HEK293 (cell line): ENCODE results near the gene USP6NL.
A peak's percentile ranks its signal among the peaks of the same experiment; 100 is the strongest.

Experiments used
- CTCF ChIA-PET: fragments of 350-600 bp; formaldehyde crosslinking; extraction: SDS; loops from one replicate; lab custom pipeline; 2021; ENCODE audit warnings: antibody characterized with exemption; lab: Yijun Ruan, JAX
- POLR2A ChIA-PET: fragments of 300-600 bp; formaldehyde crosslinking; extraction: SDS; loops from one replicate; lab custom pipeline; 2020; ENCODE audit warnings: antibody characterized with exemption, inconsistent platforms; lab: Yijun Ruan, JAX
- H3K27ac ChIP-seq: fragments of 200-500 bp; sonication (Bioruptor generic); 2 replicates; pipeline ENCODE4 v1.5.1; 2014; ENCODE audit warnings: low read depth, low read length, control low read depth, inconsistent platforms; ENCODE audit errors: extremely low read depth
- H3K36me3 ChIP-seq, 2 experiments: fragments of 200-500 bp in 1 of 2; sonication (Bioruptor generic) in 1 of 2; 1 replicate in 1 of 2; 2 replicates in 1 of 2; pipeline ENCODE4 v1.5.1; 2014 to 2017; ENCODE audit warnings: inconsistent platforms in 2 of 2, low read length in 2 of 2; ENCODE audit not compliant: control insufficient read depth in 2 of 2, insufficient read depth in 1 of 2
- H3K4me1 ChIP-seq: fragments of 200-500 bp; sonication (Bioruptor generic); 2 replicates; pipeline ENCODE4 v1.5.1; 2014; ENCODE audit warnings: mild to moderate bottlenecking, low read length, inconsistent platforms; ENCODE audit not compliant: control insufficient read depth, insufficient read depth
- H3K4me3 ChIP-seq: 2 replicates; pipeline ENCODE4 v1.5.1; 2011; ENCODE audit warnings: low read depth, mild to moderate bottlenecking, control low read depth, low read length, moderate library complexity
- H3K9me3 ChIP-seq: fragments of 200-500 bp; sonication (Bioruptor generic); 2 replicates; pipeline ENCODE4 v1.5.1; 2014; ENCODE audit warnings: low read depth, low read length, inconsistent platforms; ENCODE audit not compliant: control insufficient read depth, insufficient read depth
- HOXC10 ChIP-seq: sonication (generic); formaldehyde crosslinking; IDR thresholded peaks from 2 replicates; pipeline ENCODE4 v1.8.1; 2023; ENCODE audit warnings: mild to moderate bottlenecking, missing genetic modification reagents
- SP7 ChIP-seq: fragments of 450-650 bp; formaldehyde crosslinking; IDR thresholded peaks from 2 replicates; pipeline ENCODE4 v1.5.1; 2016; ENCODE audit warnings: missing biosample characterization, missing genetic modification characterization
- YY2 ChIP-seq: fragments of 450-650 bp; formaldehyde crosslinking; IDR thresholded peaks from 2 replicates; pipeline ENCODE4 v1.5.1; 2016; ENCODE audit warnings: missing biosample characterization, missing genetic modification characterization
- ZFP41 ChIP-seq: fragments of 450-650 bp; formaldehyde crosslinking; IDR thresholded peaks from 2 replicates; pipeline ENCODE4 v1.5.1; 2016; ENCODE audit warnings: missing biosample characterization, missing genetic modification characterization, borderline replicate concordance
- ZNF19 ChIP-seq: fragments of 450-650 bp; formaldehyde crosslinking; IDR thresholded peaks from 2 replicates; pipeline ENCODE4; 2016; ENCODE audit warnings: missing biosample characterization, missing genetic modification characterization, low read depth
- ZNF211 ChIP-seq: fragments of 450-650 bp; formaldehyde crosslinking; IDR thresholded peaks from 2 replicates; pipeline ENCODE4 v1.5.1; 2016; ENCODE audit warnings: low read depth, missing biosample characterization, missing genetic modification characterization
- ZNF239 ChIP-seq: fragments of 450-650 bp; formaldehyde crosslinking; IDR thresholded peaks from 2 replicates; pipeline ENCODE4 v1.5.1; 2016; ENCODE audit warnings: missing biosample characterization, missing genetic modification characterization
- ZNF423 ChIP-seq: fragments of 450-650 bp; formaldehyde crosslinking; IDR thresholded peaks from 2 replicates; pipeline ENCODE4 v1.5.1; 2016; ENCODE audit warnings: missing biosample characterization, missing genetic modification characterization
- ZNF514 ChIP-seq: fragments of 450-650 bp; formaldehyde crosslinking; IDR thresholded peaks from 2 replicates; pipeline ENCODE4 v1.5.1; 2016; ENCODE audit warnings: missing biosample characterization, missing genetic modification characterization
- ZNF555 ChIP-seq: fragments of 450-650 bp; formaldehyde crosslinking; conservative IDR thresholded peaks from 2 replicates; pipeline ENCODE4 v1.5.1; 2017; ENCODE audit warnings: missing biosample characterization, mild to moderate bottlenecking, missing genetic modification characterization, inconsistent platforms
- ZNF585B ChIP-seq: fragments of 450-650 bp; formaldehyde crosslinking; IDR thresholded peaks from 2 replicates; pipeline ENCODE4 v1.5.1; 2016; ENCODE audit warnings: missing biosample characterization, missing genetic modification characterization
- ZNF677 ChIP-seq: fragments of 450-650 bp; IDR thresholded peaks from 2 replicates; pipeline ENCODE4 v1.5.0; 2018; ENCODE audit warnings: missing biosample characterization, mild to moderate bottlenecking, missing genetic modification characterization, moderate library complexity
- ZSCAN30 ChIP-seq: fragments of 450-650 bp; IDR thresholded peaks from 2 replicates; pipeline ENCODE4 v1.5.1; 2018; ENCODE audit warnings: missing biosample characterization, mild to moderate bottlenecking, missing genetic modification characterization, moderate library complexity
- TF ChIP-seq, protein P1 (sequence below): fragments of 450-650 bp; formaldehyde crosslinking; IDR thresholded peaks from 2 replicates; pipeline ENCODE4 v1.5.0; 2017; ENCODE audit warnings: missing biosample characterization, missing genetic modification characterization, borderline replicate concordance
- TF ChIP-seq, protein P2 (sequence below): fragments of 450-650 bp; formaldehyde crosslinking; IDR thresholded peaks from 2 replicates; pipeline ENCODE4 v1.5.1; 2016; ENCODE audit warnings: missing biosample characterization, missing genetic modification characterization
- TF ChIP-seq, protein P3 (sequence below): fragments of 450-650 bp; formaldehyde crosslinking; IDR thresholded peaks from 2 replicates; pipeline ENCODE4 v1.5.1; 2016; ENCODE audit warnings: missing biosample characterization, missing genetic modification characterization

The USP6NL gene

DNA sequence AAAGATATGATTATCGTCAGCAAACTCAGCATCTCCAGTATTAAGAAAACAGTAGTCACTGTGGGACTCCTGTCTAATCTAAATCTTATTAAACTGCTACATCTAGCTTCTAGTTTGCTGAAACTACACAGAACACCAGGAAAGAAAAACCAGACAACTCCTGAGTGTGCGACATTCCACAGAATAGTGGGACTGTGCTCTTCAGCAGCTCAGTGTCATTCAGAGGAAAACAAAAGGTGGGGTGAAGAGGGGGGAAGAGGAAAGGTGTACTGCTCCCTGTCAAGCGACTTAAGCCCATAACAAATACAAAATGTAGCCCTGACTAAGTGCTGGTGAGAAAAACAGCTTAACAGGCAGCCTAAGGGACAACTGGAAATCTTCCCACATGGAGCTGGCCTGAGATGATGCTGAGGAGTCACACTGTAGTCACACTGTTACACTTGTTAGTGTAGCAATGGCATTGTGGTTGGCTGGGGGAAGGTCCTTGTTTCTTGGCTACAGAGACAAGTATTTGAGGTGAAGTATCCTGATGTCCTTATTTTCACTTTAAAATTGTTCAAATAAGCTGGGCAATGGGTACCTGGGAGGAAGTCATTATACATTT, 135.5 kb downstream of the USP6NL start:
- CTCF ChIA-PET = no interaction called here

DNA sequence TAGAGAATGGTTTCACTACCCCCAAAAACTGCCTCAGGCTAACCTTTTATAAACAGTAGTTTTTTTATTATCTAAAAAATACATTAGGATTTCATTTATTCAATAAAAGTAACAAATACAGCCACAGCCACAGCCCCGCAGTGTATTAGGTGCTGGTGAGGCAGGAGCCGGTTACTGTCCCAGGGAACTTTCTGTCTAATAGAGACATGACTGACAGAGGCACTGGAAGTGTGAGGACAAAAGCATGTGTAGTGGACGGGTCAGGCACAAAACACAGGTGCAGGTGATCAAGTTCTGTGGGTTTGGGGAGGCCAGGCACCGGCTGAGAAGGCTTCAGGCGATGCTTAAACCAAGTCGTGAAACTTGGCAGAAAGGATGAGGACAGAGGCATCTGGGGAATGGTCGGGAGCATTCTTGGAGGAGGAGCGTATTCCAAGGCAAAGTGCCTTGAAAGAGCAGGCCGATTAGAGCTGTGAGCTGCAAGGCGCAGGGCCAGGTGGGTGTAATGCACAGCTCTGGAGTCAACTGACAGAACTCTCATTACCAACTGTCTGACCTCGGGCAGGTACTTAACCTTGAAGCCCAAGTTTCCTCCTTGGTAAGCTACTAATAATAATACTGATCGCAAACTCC, 138.2 kb downstream of the USP6NL start:
- CTCF ChIA-PET = interaction anchor here (0.5 to 1.0 kb wide), 6 partner anchors 9 to 938 kb away, joined by 3 to 4 read pairs (median 4); no protein-coding TSS in a partner anchor
- Histone ChIP-seq H3K27ac (no peak overlapping the region), H3K9me3 (no peaks in the 10 kb centered on the region), H3K4me1 (no peaks in the 10 kb centered on the region), H3K4me3 (no peak overlapping the region), H3K36me3 (no peaks in the 10 kb centered on the region)
- TF ChIP-seq, protein P1, sequence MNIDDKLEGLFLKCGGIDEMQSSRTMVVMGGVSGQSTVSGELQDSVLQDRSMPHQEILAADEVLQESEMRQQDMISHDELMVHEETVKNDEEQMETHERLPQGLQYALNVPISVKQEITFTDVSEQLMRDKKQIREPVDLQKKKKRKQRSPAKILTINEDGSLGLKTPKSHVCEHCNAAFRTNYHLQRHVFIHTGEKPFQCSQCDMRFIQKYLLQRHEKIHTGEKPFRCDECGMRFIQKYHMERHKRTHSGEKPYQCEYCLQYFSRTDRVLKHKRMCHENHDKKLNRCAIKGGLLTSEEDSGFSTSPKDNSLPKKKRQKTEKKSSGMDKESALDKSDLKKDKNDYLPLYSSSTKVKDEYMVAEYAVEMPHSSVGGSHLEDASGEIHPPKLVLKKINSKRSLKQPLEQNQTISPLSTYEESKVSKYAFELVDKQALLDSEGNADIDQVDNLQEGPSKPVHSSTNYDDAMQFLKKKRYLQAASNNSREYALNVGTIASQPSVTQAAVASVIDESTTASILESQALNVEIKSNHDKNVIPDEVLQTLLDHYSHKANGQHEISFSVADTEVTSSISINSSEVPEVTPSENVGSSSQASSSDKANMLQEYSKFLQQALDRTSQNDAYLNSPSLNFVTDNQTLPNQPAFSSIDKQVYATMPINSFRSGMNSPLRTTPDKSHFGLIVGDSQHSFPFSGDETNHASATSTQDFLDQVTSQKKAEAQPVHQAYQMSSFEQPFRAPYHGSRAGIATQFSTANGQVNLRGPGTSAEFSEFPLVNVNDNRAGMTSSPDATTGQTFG (tag by site-specific recombination) = no peak
- TF ChIP-seq ZFP41 (no peak), ZNF585B (no peak), ZNF555 (no peak), ZNF19 (no peak), ZNF677 (no peak), ZSCAN30 (no peak), YY2 (tag by site-specific recombination) (no peak), ZNF514 (no peak)
- POLR2A ChIA-PET = no interaction called here

More for the DNA sequence above, 135.5 kb downstream of the USP6NL start:
- Histone ChIP-seq H3K27ac (no peak overlapping the region), H3K36me3 (peaks cover 0 to 4% of the 10 kb centered on the region in 2 experiments; a peak in 2 of 3 replicates)
- no peak for TF ChIP-seq ZNF677
- no peak for TF ChIP-seq ZNF211 (tag by site-specific recombination)
- TF ChIP-seq, protein P2, sequence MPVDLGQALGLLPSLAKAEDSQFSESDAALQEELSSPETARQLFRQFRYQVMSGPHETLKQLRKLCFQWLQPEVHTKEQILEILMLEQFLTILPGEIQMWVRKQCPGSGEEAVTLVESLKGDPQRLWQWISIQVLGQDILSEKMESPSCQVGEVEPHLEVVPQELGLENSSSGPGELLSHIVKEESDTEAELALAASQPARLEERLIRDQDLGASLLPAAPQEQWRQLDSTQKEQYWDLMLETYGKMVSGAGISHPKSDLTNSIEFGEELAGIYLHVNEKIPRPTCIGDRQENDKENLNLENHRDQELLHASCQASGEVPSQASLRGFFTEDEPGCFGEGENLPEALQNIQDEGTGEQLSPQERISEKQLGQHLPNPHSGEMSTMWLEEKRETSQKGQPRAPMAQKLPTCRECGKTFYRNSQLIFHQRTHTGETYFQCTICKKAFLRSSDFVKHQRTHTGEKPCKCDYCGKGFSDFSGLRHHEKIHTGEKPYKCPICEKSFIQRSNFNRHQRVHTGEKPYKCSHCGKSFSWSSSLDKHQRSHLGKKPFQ = 0 out of 2 replicates have a peak, but pooled peaks have one; percentile 30
- TF ChIP-seq, protein P3, sequence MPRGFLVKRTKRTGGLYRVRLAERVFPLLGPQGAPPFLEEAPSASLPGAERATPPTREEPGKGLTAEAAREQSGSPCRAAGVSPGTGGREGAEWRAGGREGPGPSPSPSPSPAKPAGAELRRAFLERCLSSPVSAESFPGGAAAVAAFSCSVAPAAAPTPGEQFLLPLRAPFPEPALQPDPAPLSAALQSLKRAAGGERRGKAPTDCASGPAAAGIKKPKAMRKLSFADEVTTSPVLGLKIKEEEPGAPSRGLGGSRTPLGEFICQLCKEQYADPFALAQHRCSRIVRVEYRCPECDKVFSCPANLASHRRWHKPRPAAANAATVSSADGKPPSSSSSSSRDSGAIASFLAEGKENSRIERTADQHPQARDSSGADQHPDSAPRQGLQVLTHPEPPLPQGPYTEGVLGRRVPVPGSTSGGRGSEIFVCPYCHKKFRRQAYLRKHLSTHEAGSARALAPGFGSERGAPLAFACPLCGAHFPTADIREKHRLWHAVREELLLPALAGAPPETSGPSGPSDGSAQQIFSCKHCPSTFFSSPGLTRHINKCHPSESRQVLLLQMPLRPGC = no peak
- TF ChIP-seq SP7 (tag by site-specific recombination) = no peak
- TF ChIP-seq ZNF239 = no peak
- TF ChIP-seq HOXC10 (CRISPR knock-in tag) = no peak
- TF ChIP-seq ZNF423 (tag by site-specific recombination) = no peak
- TF ChIP-seq, all 188 proteins: peak for 1
- Histone ChIP-seq H3K4me1 (no peaks in the 10 kb centered on the region), H3K4me3 (no peak overlapping the region), H3K9me3 (no peaks in the 10 kb centered on the region)
- POLR2A ChIA-PET = no interaction called here
